Activated CD4-positive, alpha-beta T cell treated with anti-CD3 and anti-CD28 coated beads, Interleukin-2, amount 50 U/mL, for 24 hours (primary cell): ENCODE data around the gene NOTO.

Experiments
- DNase-seq, 2 donors: peaks; one replicate each; pipeline ENCODE4 v3.0.0-alpha.2; 2020; ENCODE audit warnings: low read depth in 1 of 2, low spot score in 1 of 2

The NOTO gene

DNA sequence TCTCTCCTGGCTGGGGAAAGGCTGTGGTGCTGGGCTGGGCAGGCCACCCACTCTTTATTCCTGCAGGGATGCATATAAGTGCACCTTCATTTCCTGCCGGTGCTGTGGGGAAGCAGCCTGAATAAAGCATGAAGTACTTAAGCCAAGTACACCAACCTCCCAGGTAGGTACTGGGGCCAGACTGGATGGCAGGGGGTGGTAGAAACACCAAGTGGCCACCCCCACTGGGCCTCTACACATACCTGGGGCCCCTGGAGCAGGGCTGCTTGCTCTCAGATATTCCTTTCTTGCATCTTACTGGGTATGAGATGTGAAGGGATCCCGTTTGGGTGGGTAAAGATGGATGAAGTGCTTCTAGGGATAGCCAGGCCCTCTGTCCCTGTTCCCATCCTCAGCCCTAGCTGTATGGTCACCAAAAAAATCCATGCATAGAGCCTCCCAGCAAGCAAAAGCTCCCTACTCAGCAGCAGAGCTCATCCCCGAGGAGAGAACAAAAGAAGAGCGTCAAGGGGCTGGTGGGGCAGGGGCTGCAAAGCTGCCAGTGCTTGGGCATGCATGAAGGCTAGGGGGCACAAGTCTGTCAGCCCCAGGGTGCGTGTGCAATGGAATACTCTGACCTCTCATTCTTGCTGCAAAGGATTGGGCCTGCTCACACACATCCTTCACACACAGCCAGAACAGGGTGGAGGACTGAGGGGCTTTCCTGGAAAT, 53.7 kb downstream of the NOTO start:
- DNase-seq = no peak

DNA sequence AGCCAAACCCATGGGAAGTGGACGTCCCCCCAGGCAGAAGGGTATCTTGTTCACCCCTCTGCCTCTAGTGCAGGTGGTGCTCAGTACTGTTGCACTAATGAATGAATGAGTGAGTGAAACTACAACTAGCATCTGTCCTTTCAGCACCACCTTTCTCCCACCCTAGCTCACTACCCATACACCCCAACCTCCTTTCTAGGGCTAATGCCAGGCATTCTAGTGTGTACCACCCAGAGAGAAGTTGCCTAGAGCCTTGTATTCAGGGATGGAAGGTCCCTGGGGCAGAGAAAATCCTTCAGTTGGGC, 54.2 kb downstream of the NOTO start:
- no peak for DNase-seq

DNA sequence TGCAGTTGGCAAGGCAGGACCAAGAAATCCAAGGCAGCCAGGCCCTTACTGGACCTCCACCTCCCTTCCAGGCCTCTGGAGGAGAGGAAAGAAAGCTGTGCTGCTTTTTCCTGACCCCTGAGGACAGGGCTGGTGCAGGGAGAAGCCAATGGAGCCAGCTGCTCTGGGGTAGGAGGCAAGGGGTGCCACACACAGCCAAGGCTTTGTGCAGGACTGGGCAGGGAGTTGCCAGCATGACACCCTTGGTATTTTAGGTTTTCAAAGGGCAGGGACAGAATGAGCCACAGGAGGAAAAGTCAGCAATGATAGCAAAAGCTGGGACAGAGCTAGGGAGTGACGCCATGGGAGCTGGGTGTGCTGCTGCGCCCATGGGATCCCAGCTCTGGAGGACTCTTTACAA, 54.6 kb downstream of the NOTO start:
- no peak for DNase-seq

DNA sequence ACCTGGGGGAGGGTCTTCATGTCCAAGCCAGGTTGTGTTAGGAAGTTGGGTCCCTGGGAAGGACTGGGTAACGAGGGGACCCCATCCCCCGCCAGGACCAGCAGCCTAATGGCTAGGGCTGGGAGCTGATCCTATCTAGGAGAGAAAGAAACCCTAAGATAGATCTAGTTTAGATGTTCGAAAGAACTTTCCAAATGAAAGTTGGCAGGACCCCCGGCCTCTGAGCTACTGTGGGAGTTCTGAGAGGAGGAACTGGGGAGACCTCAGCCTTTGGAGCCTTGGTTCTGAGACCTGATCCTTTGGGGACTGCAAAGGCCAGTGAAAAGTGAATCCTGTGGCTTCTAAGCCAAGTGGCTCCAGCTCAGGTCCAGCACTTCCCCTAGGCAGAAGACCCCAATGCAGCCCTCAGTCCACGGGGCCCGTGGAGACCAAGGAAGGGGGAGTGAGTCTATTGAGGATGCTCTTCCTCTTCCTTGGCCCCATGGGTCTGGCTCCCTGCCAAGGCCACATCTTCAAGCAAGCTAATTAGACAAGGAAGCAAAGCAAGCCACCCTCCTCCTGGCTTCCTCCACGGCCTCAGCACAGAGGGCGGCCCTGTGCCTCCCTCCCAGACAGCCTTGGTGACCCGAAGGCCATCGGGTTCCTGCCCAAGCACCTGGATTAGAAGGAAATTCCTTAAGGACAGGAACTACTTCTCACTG, 55.2 kb downstream of the NOTO start:
- no peak for DNase-seq

DNA sequence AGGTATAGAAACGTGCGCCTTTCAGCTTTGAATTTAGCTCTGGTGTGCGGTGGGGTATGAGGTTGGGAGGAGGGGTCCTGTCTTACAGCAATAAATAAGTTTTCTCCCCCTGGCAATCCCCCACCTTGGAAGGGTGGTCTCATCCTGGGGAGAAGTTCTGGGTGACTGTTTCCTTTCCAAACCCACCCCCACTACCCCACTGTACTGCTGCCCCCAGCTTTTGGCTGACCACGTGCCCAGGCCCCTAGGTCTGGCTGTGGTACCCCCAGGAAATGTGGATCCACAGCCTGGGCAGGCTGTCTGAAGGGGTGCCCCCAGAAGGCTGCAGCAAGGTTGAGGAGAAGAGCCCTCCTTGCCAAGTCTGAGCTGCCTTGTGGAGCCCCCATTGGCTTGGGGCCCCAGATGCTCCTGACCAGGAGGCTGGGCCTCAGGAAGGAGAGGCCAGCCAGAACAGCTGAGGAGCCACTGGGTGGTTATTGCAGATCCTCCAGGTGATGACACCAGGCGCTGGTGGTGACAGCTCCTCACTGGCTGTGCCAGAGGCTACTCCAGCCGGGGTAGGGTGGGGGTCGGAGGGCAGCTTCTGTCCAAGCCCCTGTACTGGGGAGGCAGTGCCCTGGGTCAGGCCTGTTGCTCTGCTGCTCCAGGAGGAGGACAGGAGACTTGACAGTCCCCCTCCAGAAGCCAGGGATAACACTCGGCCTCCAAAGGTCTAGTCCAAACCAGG, 56.0 kb downstream of the NOTO start:
- no peak for DNase-seq

GRCh38 chr2:73258913-73259215, 56.5 kb downstream of the NOTO start:
- DNase-seq = no peak

- DNase-seq = no peak
Observed at GRCh38 chr2:73259276-73259675, 56.9 kb downstream of the NOTO start.

DNA sequence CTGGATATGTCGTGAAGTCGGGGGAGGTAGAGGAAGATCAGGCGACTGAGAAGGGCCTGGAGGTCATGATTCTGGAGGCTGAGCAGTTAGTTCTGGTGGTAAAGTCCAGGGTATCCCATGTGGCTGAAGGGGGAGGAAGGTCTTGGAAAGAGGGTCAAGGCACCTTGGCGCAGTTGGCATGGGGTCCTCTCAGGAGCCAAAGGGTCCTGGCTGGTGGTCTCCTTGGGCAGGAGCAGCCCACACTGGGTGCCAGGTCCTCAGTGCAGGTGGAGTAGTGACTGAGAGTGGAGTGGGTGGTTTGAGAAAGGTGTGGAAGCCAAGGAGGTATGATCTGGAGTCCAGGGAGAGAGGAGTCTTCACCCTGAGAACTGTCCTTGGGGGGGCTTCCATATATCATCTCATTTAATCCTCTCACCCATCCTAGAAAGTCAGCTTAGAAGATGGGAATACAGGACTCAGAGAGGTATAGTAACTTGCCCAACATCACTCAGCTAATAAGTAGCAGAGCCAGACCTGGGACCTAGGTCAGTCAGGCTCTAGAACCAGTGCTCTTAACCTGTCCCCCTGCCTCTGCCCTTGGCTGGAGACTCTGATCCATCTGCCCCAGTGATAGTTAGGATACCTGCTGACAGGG, 57.4 kb downstream of the NOTO start:
- no peak for DNase-seq

DNA sequence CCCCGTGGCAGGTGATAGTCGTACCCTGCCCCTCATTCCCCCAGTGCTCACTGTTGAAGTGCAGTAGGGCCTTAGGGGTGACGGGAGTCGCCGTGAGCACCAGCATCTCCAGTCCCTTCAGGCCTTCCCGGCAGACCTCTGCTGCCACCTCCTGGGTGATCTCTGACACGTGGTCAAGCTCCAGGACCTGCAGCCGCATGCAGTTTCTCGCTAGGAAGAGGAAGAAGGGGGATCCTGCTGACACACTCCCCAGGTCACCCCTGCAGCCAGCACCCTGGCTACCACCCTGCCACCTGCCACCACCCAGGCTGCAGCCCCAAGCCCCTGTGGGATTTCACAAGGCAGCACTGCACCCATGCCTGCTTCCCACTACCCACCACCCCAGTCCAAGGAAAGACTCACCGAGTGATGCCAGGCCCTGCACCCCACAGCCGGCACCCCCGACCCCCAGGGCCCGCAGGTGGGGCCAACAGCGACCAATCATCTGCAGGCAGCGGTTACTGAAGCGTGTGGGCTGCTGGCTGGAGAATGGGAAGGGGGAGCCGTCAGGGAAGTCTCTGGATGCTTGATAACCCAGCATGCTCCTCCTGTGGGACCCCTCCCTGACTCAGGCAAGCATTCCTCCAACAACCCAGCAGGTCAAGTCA, 58.1 kb downstream of the NOTO start:
- DNase-seq = no peak
